Trophoblast cell (in vitro differentiated cells and primary cell): ENCODE results near the gene MBP.

Experiments used
- DNase-seq, 2 donors: peaks; one replicate each; pipeline ENCODE4 v3.0.0-alpha.2; 2016
- H2AFZ ChIP-seq: 2 replicates; pipeline ENCODE4 v1.6.1; 2013; ENCODE audit warnings: low read length, moderate library complexity, mild to moderate bottlenecking; ENCODE audit not compliant: insufficient read depth, poor library complexity
- H2AK5ac ChIP-seq: 2 replicates; pipeline ENCODE4 v1.6.1; 2013; ENCODE audit warnings: mild to moderate bottlenecking, low read length
- H2BK120ac ChIP-seq: 2 replicates; pipeline ENCODE4 v1.6.1; 2013; ENCODE audit warnings: low read length, mild to moderate bottlenecking, moderate library complexity; ENCODE audit not compliant: insufficient read depth, poor library complexity
- H2BK12ac ChIP-seq: 2 replicates; pipeline ENCODE4 v1.6.1; 2013; ENCODE audit warnings: mild to moderate bottlenecking, low read length, moderate library complexity
- H2BK5ac ChIP-seq: 2 replicates; pipeline ENCODE4 v1.6.1; 2013; ENCODE audit warnings: low read length, low read depth, moderate library complexity, mild to moderate bottlenecking; ENCODE audit not compliant: poor library complexity
- H3K14ac ChIP-seq: 2 replicates; pipeline ENCODE4 v1.6.1; 2013; ENCODE audit warnings: mild to moderate bottlenecking, low read length
- H3K18ac ChIP-seq: 2 replicates; pipeline ENCODE4 v1.6.1; 2013; ENCODE audit warnings: mild to moderate bottlenecking, low read length
- H3K23ac ChIP-seq: 2 replicates; pipeline ENCODE4 v1.6.1; 2013; ENCODE audit warnings: low read length
- H3K27ac ChIP-seq: 2 replicates; pipeline ENCODE4 v1.5.1; 2013; ENCODE audit warnings: low read depth, mild to moderate bottlenecking, inconsistent platforms, low read length, moderate library complexity
- H3K27me3 ChIP-seq: 2 replicates; pipeline ENCODE4 v1.6.1; 2013; ENCODE audit warnings: inconsistent platforms, mild to moderate bottlenecking, low read length, moderate library complexity; ENCODE audit not compliant: insufficient read depth
- H3K36me3 ChIP-seq, 2 experiments: 1 replicate in 1 of 2; 2 replicates in 1 of 2; pipeline ENCODE4 v1.6.1; 2013; ENCODE audit warnings: low read length in 2 of 2, mild to moderate bottlenecking in 2 of 2, moderate library complexity in 1 of 2; ENCODE audit not compliant: insufficient read depth in 2 of 2, control insufficient read depth in 1 of 2
- H3K4ac ChIP-seq: 2 replicates; pipeline ENCODE4 v1.6.1; 2013; ENCODE audit warnings: low read depth, mild to moderate bottlenecking, low read length, moderate library complexity
- H3K4me1 ChIP-seq, 2 experiments: 1 replicate in 1 of 2; 2 replicates in 1 of 2; pipeline ENCODE4 v1.6.1; 2013; ENCODE audit warnings: low read length in 2 of 2, mild to moderate bottlenecking in 2 of 2, moderate library complexity in 1 of 2; ENCODE audit not compliant: insufficient read depth in 2 of 2, control insufficient read depth in 1 of 2
- H3K4me2 ChIP-seq: 2 replicates; pipeline ENCODE4 v1.6.1; 2013; ENCODE audit warnings: inconsistent platforms, mild to moderate bottlenecking, low read length, moderate library complexity
- H3K4me3 ChIP-seq: 2 replicates; pipeline ENCODE4 v1.5.1; 2013; ENCODE audit warnings: mild to moderate bottlenecking, low read depth, low read length, inconsistent platforms
- H3K79me1 ChIP-seq: one replicate; pipeline ENCODE4 v1.6.1; 2013; ENCODE audit warnings: low read length
- H3K79me2 ChIP-seq: 2 replicates; pipeline ENCODE4 v1.6.1; 2013; ENCODE audit warnings: low read length, mild to moderate bottlenecking; ENCODE audit not compliant: control insufficient read depth, insufficient read depth, poor library complexity
- H3K9ac ChIP-seq: 2 replicates; pipeline ENCODE4 v1.6.1; 2013; ENCODE audit warnings: mild to moderate bottlenecking, low read length
- H3K9me3 ChIP-seq: 2 replicates; pipeline ENCODE4 v1.6.1; 2013; ENCODE audit warnings: low read depth, mild to moderate bottlenecking, control low read depth, inconsistent platforms, low read length; ENCODE audit not compliant: insufficient read depth
- H4K12ac ChIP-seq: 2 replicates; pipeline ENCODE4 v1.6.1; 2013; ENCODE audit warnings: low read depth, mild to moderate bottlenecking, low read length, moderate library complexity
- H4K8ac ChIP-seq: 2 replicates; pipeline ENCODE4 v1.6.1; 2013; ENCODE audit warnings: low read depth, mild to moderate bottlenecking, low read length, moderate library complexity
- H4K91ac ChIP-seq: one replicate; pipeline ENCODE4 v1.6.1; 2013; ENCODE audit warnings: low read depth, mild to moderate bottlenecking, low read length, moderate library complexity
- WGBS: extraction: QIAGEN DNeasy Blood & Tissue Kit; methylation state at CpG from one replicate; pipeline ENCODE4 v1.1.7; 2013; ENCODE audit warnings: missing lambda C conversion rate; ENCODE audit not compliant: insufficient read length, insufficient coverage; ENCODE audit errors: extremely low coverage; 5-methylcytosine and 5-hydroxymethylcytosine counted together

The MBP gene

DNA sequence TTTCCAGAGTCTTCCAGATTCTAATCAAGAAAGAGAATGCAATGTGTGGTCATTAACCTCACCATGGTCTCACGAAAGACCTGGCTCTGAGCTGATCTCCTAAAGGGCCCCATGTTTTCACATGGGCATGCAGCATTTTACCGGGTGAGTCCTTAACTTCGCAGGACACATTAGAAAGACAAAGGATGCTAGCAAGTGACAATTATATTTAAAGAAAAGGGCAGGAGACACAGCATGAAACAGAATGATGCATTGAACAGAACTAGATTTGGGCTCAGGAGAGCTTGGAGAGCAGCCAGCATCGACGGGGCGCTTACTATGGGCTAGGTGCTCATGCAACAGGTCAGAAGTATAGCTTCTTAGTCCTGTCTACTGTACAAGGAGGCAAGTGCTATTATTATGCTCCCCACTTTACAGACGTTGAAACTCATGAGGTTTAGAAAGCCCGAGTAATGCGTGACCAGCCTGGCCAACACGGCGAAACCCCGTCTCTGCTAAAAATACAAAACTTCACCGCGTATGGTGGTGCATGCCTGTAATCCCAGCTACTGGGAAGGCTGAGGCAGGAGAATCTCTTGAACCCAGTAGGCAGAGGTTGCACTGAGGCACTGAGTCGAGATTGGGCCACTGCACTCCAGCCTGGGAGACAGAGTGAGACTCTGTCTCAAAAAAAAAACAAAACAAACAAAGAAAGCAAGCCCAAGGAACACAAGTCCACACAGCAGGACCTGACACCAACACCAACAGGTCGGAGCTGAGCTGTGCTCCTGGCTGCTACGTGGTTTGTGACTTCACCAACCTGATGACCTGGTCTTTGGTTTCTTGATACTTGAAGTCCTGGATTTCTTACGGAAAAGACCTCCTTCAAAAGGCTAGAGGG is 16.1 kb downstream of the MBP start:
- WGBS: no CpG with 5 or more reads among the region's 18 CpGs
- Histone ChIP-seq H3K4me1 (peaks cover 13 to 17% of the 10 kb centered on the region in 2 experiments), H4K12ac (no peak overlapping the region)

GRCh38 chr18:77115192-77115953 is 17.2 kb downstream of the MBP start:
- Histone ChIP-seq H2BK120ac (no peak overlapping the region), H3K4me2 (no peak overlapping the region), H3K9ac (no peak overlapping the region), H3K18ac (no peak overlapping the region), H3K14ac (no peak overlapping the region), H3K27me3 (no peaks in the 10 kb centered on the region), H4K8ac (no peak overlapping the region), H3K79me1 (no peaks in the 10 kb centered on the region), H3K27ac (no peak overlapping the region), H2AK5ac (no peak overlapping the region), H3K79me2 (peaks cover 1% of the 10 kb centered on the region), H2AFZ (no peak overlapping the region), H3K4me3 (no peak overlapping the region), H3K9me3 (peaks cover 3% of the 10 kb centered on the region), H3K23ac (no peak overlapping the region), H3K4me1 (peaks cover 13 to 17% of the 10 kb centered on the region in 2 experiments), H2BK12ac (no peak overlapping the region), H3K36me3 (no peaks in the 10 kb centered on the region), H3K4ac (no peak overlapping the region), H2BK5ac (no peak overlapping the region), H4K91ac (no peak overlapping the region), H4K12ac (no peak overlapping the region)
- WGBS: no CpG with 5 or more reads among the region's 8 CpGs
- no peak for DNase-seq

More for the DNA sequence above, 16.1 kb downstream of the MBP start:
- no peak overlapping the region for H2BK12ac ChIP-seq
- H3K27me3 ChIP-seq: no peaks in the 10 kb centered on the region
- H3K4me2 ChIP-seq: no peak overlapping the region
- no peak overlapping the region for H2BK120ac ChIP-seq
- H3K27ac ChIP-seq: no peak overlapping the region
- H2BK5ac ChIP-seq: no peak overlapping the region
- no peaks in the 10 kb centered on the region for H3K79me1 ChIP-seq
- H4K91ac ChIP-seq: no peak overlapping the region
- no peak overlapping the region for H3K4me3 ChIP-seq
- H4K8ac ChIP-seq: no peak overlapping the region
- no peak overlapping the region for H3K4ac ChIP-seq
- peaks cover 3% of the 10 kb centered on the region for H3K9me3 ChIP-seq
- H2AK5ac ChIP-seq: no peak overlapping the region
- no peak overlapping the region for H3K9ac ChIP-seq
- no peak overlapping the region for H3K18ac ChIP-seq
- H3K14ac ChIP-seq: no peak overlapping the region
- H3K23ac ChIP-seq: no peak overlapping the region
- no peaks in the 10 kb centered on the region for H3K36me3 ChIP-seq
- peaks cover 1% of the 10 kb centered on the region for H3K79me2 ChIP-seq
- no peak overlapping the region for H2AFZ ChIP-seq
- no peak for DNase-seq

- H3K27ac ChIP-seq: no peak overlapping the region
- H3K4ac ChIP-seq: no peak overlapping the region
- H2BK5ac ChIP-seq: no peak overlapping the region
- no peak overlapping the region for H4K8ac ChIP-seq
- no peak overlapping the region for H3K23ac ChIP-seq
- peaks cover 1% of the 10 kb centered on the region for H3K79me2 ChIP-seq
- H4K91ac ChIP-seq: no peak overlapping the region
- H3K4me2 ChIP-seq: no peak overlapping the region
- H3K9ac ChIP-seq: no peak overlapping the region
- H3K79me1 ChIP-seq: no peaks in the 10 kb centered on the region
- no peak overlapping the region for H3K14ac ChIP-seq
- peak; percentile 87 to 95 for DNase-seq
- H2AK5ac ChIP-seq: no peak overlapping the region
- no peaks in the 10 kb centered on the region for H3K27me3 ChIP-seq
- peaks cover 2% of the 10 kb centered on the region for H3K9me3 ChIP-seq
- H2AFZ ChIP-seq: no peak overlapping the region
- H2BK12ac ChIP-seq: peak overlapping the region; percentile 52
- no peak overlapping the region for H3K4me3 ChIP-seq
- peaks cover 13% of the 10 kb centered on the region in 2 experiments for H3K4me1 ChIP-seq
- no peaks in the 10 kb centered on the region for H3K36me3 ChIP-seq
- H4K12ac ChIP-seq: no peak overlapping the region
- peak overlapping the region; percentile 31 for H3K18ac ChIP-seq
- H2BK120ac ChIP-seq: no peak overlapping the region
- no CpG with 5 or more reads among the region's 25 CpGs for WGBS
These were observed 18.0 kb downstream of the MBP start for GRCh38 chr18:77114415-77115191.

DNA sequence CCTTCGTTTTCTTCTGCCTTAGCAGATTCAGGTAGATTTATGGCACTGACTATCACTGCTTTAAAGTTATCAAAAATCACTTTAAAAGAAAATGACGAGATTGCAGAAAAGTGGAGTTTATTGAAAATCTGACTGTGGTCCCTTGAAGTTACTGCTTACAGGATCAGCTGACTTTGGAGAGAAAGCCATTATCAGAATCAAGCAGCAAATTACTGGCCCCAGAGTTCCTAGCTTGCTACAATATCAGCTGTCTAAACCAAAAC is 18.5 kb downstream of the MBP start:
- Histone ChIP-seq H3K9ac (no peak overlapping the region), H3K4me1 (peaks cover 13% of the 10 kb centered on the region in 2 experiments), H2AFZ (no peak overlapping the region), H4K12ac (no peak overlapping the region), H3K27me3 (no peaks in the 10 kb centered on the region), H2BK12ac (no peak overlapping the region), H3K18ac (no peak overlapping the region), H3K9me3 (peaks cover 2% of the 10 kb centered on the region), H2BK5ac (no peak overlapping the region), H3K79me1 (no peaks in the 10 kb centered on the region), H3K14ac (no peak overlapping the region), H2AK5ac (no peak overlapping the region), H3K27ac (no peak overlapping the region), H3K4me3 (no peak overlapping the region), H3K4me2 (no peak overlapping the region), H3K23ac (no peak overlapping the region), H4K8ac (no peak overlapping the region), H3K4ac (no peak overlapping the region), H2BK120ac (no peak overlapping the region), H3K36me3 (no peaks in the 10 kb centered on the region), H3K79me2 (peaks cover 1% of the 10 kb centered on the region), H4K91ac (no peak overlapping the region)
- WGBS: no CpG with 5 or more reads among the region's 2 CpGs
- no peak for DNase-seq
